Endothelial cell (in vitro differentiated cells): ENCODE data around the gene R3HDM4. TPM values are rescaled to one million over a fixed set of nuclear protein-coding genes. Genes with fewer than 3 reads are reported as not detected.
A peak's percentile ranks its signal among the peaks of the same experiment; 100 is the strongest.
"Not testable (repeated sequence)": the region's sequence is repeated elsewhere in the genome, so short reads cannot be mapped to it uniquely, and the experiment has no call there.

Experiments
- DNase-seq: peaks from one replicate; pipeline ENCODE4 v3.0.0; 2021; ENCODE audit warnings: low spot score
- H3K27ac Mint-ChIP-seq: one replicate; pipeline ENCODE4 v1.8.0; 2021; ENCODE audit warnings: mixed read lengths, inconsistent platforms; ENCODE audit not compliant: unreplicated experiment
- H3K27me3 Mint-ChIP-seq: one replicate; pipeline ENCODE4 v1.8.0; 2021; ENCODE audit warnings: mild to moderate bottlenecking, moderate library complexity, mixed read lengths, inconsistent platforms; ENCODE audit not compliant: unreplicated experiment
- H3K36me3 Mint-ChIP-seq: one replicate; pipeline ENCODE4 v1.8.0; 2021; ENCODE audit warnings: mild to moderate bottlenecking, low read depth, mixed read lengths, inconsistent platforms; ENCODE audit not compliant: unreplicated experiment
- H3K4me1 Mint-ChIP-seq: one replicate; pipeline ENCODE4 v1.8.0; 2021; ENCODE audit warnings: mild to moderate bottlenecking, mixed read lengths, inconsistent platforms; ENCODE audit not compliant: unreplicated experiment
- H3K4me3 Mint-ChIP-seq: one replicate; pipeline ENCODE4 v1.8.0; 2021; ENCODE audit warnings: mild to moderate bottlenecking, mixed read lengths, inconsistent platforms; ENCODE audit not compliant: unreplicated experiment
- H3K9me3 Mint-ChIP-seq: one replicate; pipeline ENCODE4 v1.8.0; 2021; ENCODE audit warnings: mixed read lengths, inconsistent platforms; ENCODE audit not compliant: unreplicated experiment
- total RNA-seq: library from RNA; stranded (reverse); fragmentation: NEBNext Ultra II Directional; extraction: Animal tissue kit (Norgen Biotek cat#: 25700); gene quantifications from one replicate; pipeline ENCODE4 v1.2.1, GENCODE V29; 2021; ENCODE audit not compliant: unreplicated experiment
- TF ChIP-seq, protein P1 (sequence below): fragments of 200-600 bp; sonication (generic); IDR thresholded peaks from one replicate; pipeline ENCODE4 v1.5.0; 2021; ENCODE audit warnings: antibody characterized with exemption; ENCODE audit not compliant: unreplicated experiment

The R3HDM4 gene
- total RNA-seq, 1 donor from 2014 or later: 40.6 TPM

DNA sequence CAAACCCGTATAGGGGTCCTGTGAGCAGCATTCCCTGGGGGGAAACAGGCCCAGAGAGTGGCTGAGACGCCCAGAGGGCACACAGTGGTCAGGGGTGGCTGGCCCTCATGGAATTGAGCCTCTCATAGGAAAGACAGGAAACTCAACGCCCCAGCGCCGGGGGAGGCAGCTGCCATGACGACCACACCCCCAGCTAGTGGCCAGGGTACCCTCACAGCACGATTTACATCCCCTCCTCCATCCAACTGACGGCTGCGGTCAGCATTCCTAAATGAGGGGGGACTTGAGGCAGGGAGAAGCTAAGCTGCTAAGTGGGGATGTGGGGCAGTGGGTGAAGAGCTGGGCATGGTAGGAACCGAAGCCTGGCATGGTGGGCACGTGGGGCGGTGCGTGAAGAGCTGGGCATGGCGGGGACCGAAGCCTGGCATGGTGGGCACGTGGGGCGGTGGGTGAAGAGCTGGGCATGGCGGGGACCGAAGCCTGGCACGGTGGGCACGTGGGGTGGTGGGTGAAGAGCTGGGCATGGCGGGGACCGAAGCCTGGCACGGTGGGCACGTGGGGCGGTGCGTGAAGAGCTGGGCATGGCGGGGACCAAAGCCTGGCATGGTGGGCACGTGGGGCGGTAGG, 30.0 kb downstream of the R3HDM4 start:
- peaks cover 24% of the 10 kb centered on the region for H3K36me3 Mint-ChIP-seq
- H3K27me3 Mint-ChIP-seq: peaks cover 14% of the 10 kb centered on the region
- no peak overlapping the region for H3K27ac Mint-ChIP-seq
- no peak for DNase-seq
- TF ChIP-seq, protein P1, sequence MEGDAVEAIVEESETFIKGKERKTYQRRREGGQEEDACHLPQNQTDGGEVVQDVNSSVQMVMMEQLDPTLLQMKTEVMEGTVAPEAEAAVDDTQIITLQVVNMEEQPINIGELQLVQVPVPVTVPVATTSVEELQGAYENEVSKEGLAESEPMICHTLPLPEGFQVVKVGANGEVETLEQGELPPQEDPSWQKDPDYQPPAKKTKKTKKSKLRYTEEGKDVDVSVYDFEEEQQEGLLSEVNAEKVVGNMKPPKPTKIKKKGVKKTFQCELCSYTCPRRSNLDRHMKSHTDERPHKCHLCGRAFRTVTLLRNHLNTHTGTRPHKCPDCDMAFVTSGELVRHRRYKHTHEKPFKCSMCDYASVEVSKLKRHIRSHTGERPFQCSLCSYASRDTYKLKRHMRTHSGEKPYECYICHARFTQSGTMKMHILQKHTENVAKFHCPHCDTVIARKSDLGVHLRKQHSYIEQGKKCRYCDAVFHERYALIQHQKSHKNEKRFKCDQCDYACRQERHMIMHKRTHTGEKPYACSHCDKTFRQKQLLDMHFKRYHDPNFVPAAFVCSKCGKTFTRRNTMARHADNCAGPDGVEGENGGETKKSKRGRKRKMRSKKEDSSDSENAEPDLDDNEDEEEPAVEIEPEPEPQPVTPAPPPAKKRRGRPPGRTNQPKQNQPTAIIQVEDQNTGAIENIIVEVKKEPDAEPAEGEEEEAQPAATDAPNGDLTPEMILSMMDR: no peak
- H3K4me1 Mint-ChIP-seq: no peaks in the 10 kb centered on the region
- no peak overlapping the region for H3K4me3 Mint-ChIP-seq
- H3K9me3 Mint-ChIP-seq: no peaks in the 10 kb centered on the region

DNA sequence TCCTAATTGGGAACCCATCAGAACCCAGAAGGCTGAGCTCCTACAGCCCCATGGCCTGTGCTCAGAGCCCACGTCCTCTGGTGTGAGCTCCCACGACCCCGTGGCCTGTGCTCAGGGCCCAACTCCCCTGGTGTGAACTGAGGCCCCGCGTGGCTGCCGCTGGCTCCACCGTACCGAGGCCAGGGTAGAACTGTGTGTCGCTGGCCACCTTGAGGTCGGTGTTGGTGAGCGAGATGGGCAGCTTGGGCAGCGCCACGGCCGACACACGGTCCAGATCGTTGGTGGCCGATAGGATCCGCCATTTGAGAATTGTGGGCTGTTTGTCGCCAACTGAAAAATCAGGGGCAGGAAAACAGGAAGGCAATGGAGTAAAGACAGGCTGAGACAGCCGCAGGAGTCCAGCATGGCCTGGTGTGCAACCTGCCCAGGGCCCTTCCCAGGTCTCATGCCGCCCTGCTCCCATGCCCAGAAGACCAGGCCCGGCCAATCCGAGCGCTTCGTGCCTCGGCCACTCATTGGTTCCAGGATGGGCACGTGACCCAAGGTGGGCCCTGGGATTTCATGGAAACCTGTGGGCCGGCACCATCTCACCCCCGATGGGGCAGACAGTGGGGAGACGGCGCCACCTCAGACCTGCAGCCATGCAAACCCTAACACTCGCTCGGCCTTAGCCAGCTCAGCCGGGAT, 31.5 kb downstream of the R3HDM4 start:
- peaks cover 14% of the 10 kb centered on the region for H3K27me3 Mint-ChIP-seq
- DNase-seq: no peak
- TF ChIP-seq, protein P1: no peak
- no peaks in the 10 kb centered on the region for H3K4me1 Mint-ChIP-seq
- no peaks in the 10 kb centered on the region for H3K9me3 Mint-ChIP-seq
- peaks cover 20% of the 10 kb centered on the region for H3K36me3 Mint-ChIP-seq
- no peak overlapping the region for H3K27ac Mint-ChIP-seq
- H3K4me3 Mint-ChIP-seq: peak overlapping the region; percentile 67

DNA sequence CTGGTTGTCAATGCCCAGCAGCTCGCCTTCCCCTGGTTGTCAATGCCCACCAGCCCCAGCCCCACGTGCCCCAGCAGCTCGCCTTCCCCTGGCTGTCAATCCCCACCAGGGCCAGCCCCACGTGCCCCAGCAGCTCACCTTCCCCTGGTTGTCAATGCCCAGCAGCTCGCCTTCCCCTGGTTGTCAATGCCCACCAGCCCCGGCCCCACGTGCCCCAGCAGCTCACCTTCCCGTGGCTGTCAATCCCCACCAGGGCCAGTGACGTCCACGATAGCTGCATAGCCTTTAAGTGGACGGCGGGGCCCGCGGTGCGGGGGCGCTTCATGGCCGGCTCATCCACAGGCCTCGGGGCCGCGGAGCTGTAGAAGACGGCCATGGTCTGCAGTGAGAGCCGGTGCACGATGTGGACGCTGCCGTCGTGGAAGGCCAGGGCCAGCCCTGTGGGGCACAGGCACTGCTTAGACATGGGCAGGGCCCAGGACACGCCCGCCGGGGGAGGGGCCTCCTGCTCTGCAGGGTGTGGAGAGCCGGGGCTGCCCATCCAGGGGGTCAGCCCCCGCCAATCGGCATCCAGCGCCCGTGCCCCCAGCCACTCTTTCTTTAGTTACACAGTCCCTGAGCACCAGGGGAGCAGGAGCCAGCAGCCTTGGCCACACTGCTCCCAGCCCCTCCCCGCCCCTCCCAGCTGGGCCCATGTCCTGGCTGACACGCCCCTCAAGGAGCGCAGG, 33.1 kb downstream of the R3HDM4 start:
- no peak overlapping the region for H3K27ac Mint-ChIP-seq
- H3K36me3 Mint-ChIP-seq: peaks cover 24% of the 10 kb centered on the region
- H3K9me3 Mint-ChIP-seq: no peaks in the 10 kb centered on the region
- peaks cover 14% of the 10 kb centered on the region for H3K27me3 Mint-ChIP-seq
- H3K4me1 Mint-ChIP-seq: no peaks in the 10 kb centered on the region
- peak overlapping the region; percentile 79 for H3K4me3 Mint-ChIP-seq
- TF ChIP-seq, protein P1: no peak
- no peak for DNase-seq

DNA sequence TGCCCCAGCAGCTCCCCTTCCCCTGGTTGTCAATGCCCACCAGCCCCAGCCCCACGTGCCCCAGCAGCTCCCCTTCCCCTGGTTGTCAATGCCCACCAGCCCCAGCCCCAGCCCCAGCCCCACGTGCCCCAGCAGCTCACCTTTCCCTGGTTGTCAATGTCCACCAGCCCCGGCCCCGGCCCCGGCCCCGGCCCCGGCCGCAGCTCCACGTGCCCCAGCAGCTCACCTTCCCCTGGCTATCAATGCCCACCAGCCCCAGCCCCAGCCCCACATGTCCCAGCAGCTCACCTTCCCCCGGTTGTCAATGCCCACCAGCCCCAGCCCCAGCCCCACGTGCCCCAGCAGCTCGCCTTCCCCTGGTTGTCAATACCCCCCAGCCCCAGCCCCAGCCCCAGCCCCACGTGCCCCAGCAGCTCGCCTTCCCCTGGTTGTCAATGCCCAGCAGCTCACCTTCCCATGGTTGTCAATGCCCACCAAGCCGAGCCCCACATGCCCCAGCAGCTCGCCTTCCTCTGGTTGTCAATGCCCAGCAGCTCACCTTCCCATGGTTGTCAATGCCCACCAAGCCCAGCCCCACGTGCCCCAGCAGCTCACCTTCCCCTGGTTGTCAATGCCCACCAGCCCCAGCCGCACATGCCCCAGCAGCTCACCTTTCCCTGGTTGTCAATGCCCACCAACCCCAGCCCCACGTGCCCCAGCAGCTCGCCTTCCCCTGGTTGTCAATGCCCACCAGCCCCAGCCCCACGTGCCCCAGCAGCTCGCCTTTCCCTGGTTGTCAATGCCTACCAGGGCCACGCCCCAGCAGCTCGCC, 34.1 kb downstream of the R3HDM4 start:
- H3K4me1 Mint-ChIP-seq, H3K9me3 Mint-ChIP-seq, H3K27ac Mint-ChIP-seq, DNase-seq: not testable (repeated sequence)
- peak overlapping the region; percentile 79 for H3K4me3 Mint-ChIP-seq
- H3K27me3 Mint-ChIP-seq: peaks cover 18% of the 10 kb centered on the region
- H3K36me3 Mint-ChIP-seq: peaks cover 24% of the 10 kb centered on the region

DNA sequence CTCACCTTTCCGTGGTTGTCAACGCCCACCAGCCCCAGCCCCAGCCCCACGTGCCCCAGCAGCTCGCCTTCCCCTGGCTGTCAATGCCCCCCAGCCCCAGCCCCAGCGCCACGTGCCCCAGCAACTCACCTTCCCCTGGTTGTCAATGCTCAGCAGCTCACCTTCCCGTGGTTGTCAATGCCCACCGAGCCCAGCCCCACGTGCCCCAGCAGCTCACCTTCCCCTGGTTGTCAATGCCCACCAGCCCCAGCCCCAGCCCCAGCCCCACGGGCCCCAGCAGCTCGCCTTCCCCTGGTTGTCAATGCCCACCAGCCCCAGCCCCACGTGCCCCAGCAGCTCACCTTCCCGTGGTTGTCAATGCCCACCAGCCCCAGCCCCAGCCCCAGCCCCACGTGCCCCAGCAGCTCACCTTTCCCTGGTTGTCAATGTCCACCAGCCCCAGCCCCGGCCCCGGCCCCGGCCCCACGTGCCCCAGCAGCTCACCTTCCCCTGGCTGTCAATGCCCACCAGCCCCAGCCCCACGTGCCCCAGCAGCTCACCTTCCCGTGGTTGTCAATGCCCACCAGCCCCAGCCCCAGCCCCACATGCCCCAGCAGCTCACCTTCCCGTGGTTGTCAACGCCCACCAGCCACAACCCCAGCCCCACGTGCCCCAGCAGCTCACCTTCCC, 34.9 kb downstream of the R3HDM4 start:
- H3K4me3 Mint-ChIP-seq, DNase-seq, H3K9me3 Mint-ChIP-seq, H3K4me1 Mint-ChIP-seq, H3K27ac Mint-ChIP-seq: not testable (repeated sequence)
- H3K36me3 Mint-ChIP-seq: peaks cover 24% of the 10 kb centered on the region
- peaks cover 20% of the 10 kb centered on the region for H3K27me3 Mint-ChIP-seq
